Transverse colon (tissue), 4 donors: ENCODE results near the gene EEPD1. TPM values are rescaled to one million over a fixed set of nuclear protein-coding genes. Genes with fewer than 3 reads are reported as not detected.

ENCODE experiments used
- DNase-seq: peaks from one replicate; pipeline ENCODE4 v3.0.0-alpha.2; 2019
- H3K27ac ChIP-seq, 4 donors: fragments of 200-600 bp; sonication (generic); 2 replicates each; pipeline ENCODE4 v1.5.1; 2016 to 2018; ENCODE audit warnings: inconsistent platforms in 4 of 4
- H3K27me3 ChIP-seq: fragments of 200-600 bp; sonication (generic); 2 replicates; pipeline ENCODE4 v1.5.1; 2017; ENCODE audit warnings: inconsistent platforms
- H3K36me3 ChIP-seq, 4 donors: fragments of 200-600 bp; sonication (generic); 2 replicates each; pipeline ENCODE4 v1.5.1; 2017 to 2019; ENCODE audit warnings: inconsistent platforms in 4 of 4
- H3K4me1 ChIP-seq, 4 donors: fragments of 200-600 bp; sonication (generic); 2 replicates each; pipeline ENCODE4 v1.5.1; 2017 to 2020; ENCODE audit warnings: inconsistent platforms in 4 of 4
- H3K4me3 ChIP-seq, 4 donors: fragments of 200-600 bp; sonication (generic); 1 replicate in 1 of 4; 2 replicates in 3 of 4; pipeline versions ENCODE4 v1.5.1 to v1.6.1; 2017 to 2019; ENCODE audit warnings: inconsistent platforms in 4 of 4
- H3K9me3 ChIP-seq, 2 donors: fragments of 200-600 bp; sonication (generic); 2 replicates each; pipeline ENCODE4 v1.5.1; 2017 to 2019; ENCODE audit warnings: inconsistent platforms in 2 of 2
- CTCF ChIP-seq, 5 experiments: fragments of 200-600 bp in 3 of 5; fragments of 450-650 bp in 2 of 5; sonication (generic) in 3 of 5; IDR thresholded peaks; 1 replicate in 2 of 5; 2 replicates in 3 of 5; pipeline ENCODE4 v1.5.1; 2016 to 2017; ENCODE audit warnings: antibody characterized with exemption in 5 of 5, inconsistent platforms in 3 of 5, mild to moderate bottlenecking in 2 of 5, moderate library complexity in 1 of 5
- EP300 ChIP-seq: sonication (generic); formaldehyde crosslinking; IDR thresholded peaks from one replicate; pipeline ENCODE4 v1.6.1; 2017; ENCODE audit warnings: antibody characterized with exemption, low read depth
- POLR2A ChIP-seq: fragments of 450-650 bp; IDR thresholded peaks from one replicate; pipeline ENCODE4 v1.6.1; 2016; ENCODE audit warnings: antibody characterized with exemption, mild to moderate bottlenecking, moderate library complexity
- POLR2AphosphoS5 ChIP-seq, 3 donors: sonication (generic); formaldehyde crosslinking; IDR thresholded peaks; one replicate each; pipeline ENCODE4 v1.6.1; 2016; ENCODE audit warnings: antibody characterized with exemption in 3 of 3
- WGBS, 2 donors: methylation state at CpG; one replicate each; pipeline ENCODE4 v1.1.5; 2018; ENCODE audit warnings: low coverage in 1 of 2; 5-methylcytosine and 5-hydroxymethylcytosine counted together
- in situ Hi-C, 4 donors: fragments of 200-750 bp; cut with MboI; loops; one replicate each; pipeline versions ENCODE4 v1.15.0 to v1.15.1; 2017; ENCODE audit warnings: low sequenced_read_pairs in 3 of 4, low pct_ligation_motif_present in 1 of 4, low pct_unique_long_range_greater_than_20kb in 1 of 4
- intact Hi-C: fragments of 100-400 bp; cut with DNase I; formaldehyde crosslinking; loops from one replicate; pipeline ENCODE4 v1.15.1; 2023; ENCODE audit warnings: low total_unique reads
- total RNA-seq, 4 donors: library from RNA; depleted of rRNA; stranded (reverse); fragments of >200 nt; gene quantifications; one replicate each; pipeline ENCODE4 v1.1.0, GENCODE V29; 2016

EEPD1 gene
- total RNA-seq, 4 donors from 2014 or later, result 16.2 to 36.2 (median 25.2) TPM

DNA sequence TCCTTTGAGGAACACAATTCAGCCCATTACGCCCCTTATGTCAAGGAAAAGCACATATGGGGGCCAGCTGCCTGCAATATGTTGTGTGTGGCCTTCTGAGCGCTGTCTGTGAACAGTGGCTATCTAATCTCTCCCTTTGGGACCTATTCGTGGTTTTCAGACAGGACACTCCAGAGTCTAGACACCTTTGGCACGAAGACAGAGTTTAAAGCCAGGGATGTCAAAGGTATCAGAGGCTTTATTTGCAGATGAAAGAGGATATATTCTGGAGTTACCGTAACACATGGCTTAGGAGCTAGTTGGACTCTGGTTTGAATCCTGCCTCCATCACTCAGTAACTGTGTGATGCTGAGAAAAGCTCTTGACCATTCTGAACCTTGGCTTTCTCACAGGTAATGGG, 14.8 kb upstream of the EEPD1 start:
- no peaks in the 10 kb centered on the region for H3K4me1 ChIP-seq
- TF ChIP-seq CTCF (IDR thresholded peaks at IDR 0.05) (no peak), POLR2AphosphoS5 (IDR thresholded peaks at IDR 0.05) (no peak), EP300 (no peak), POLR2A (no peak)
- no peak overlapping the region for H3K4me3 ChIP-seq
- WGBS, 2 donors, result 83% methylated on average over 5 of the region's 5 CpGs; no CpG with 5 or more reads in 1 of the 2 donors
- no peak for DNase-seq
- H3K36me3 ChIP-seq, result no peaks in the 10 kb centered on the region
- in situ Hi-C loops, result no loop called here
- no peaks in the 10 kb centered on the region for H3K27me3 ChIP-seq
- no peaks in the 10 kb centered on the region for H3K9me3 ChIP-seq
- intact Hi-C loops, result no loop called here
- H3K27ac ChIP-seq, result no peak overlapping the region

DNA sequence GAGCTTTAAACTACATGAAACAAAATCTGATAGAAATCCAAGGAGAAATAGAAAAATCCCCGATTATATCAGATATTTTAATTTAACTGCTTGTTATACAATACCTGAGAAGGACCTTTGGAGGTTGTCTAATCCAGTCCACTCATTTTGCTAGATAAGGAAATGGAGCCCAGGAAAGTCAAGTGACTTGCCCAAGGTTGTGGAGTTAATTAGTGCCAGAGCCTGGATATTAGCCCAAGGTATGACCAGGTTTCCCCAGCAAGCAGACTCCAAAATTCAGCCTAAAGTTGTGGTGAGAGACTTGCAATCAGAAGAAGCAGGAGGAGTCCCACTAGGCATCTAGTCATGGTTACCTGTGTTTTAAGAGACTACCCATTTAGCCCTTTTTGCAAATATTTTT, 11.7 kb upstream of the EEPD1 start:
- no peak for TF ChIP-seq EP300
- no peak for TF ChIP-seq POLR2AphosphoS5 (IDR thresholded peaks at IDR 0.05)
- TF ChIP-seq POLR2A, result no peak
- TF ChIP-seq CTCF (IDR thresholded peaks at IDR 0.05), result no peak
- 84 to 89% methylated on average over 1 of the region's 1 CpG for WGBS, 2 donors

GRCh38 chr7:36141850-36142249, 11.2 kb upstream of the EEPD1 start:
- Histone ChIP-seq H3K27ac (no peak overlapping the region), H3K36me3 (no peaks in the 10 kb centered on the region), H3K4me1 (no peaks in the 10 kb centered on the region), H3K9me3 (no peaks in the 10 kb centered on the region), H3K27me3 (no peaks in the 10 kb centered on the region), H3K4me3 (no peak overlapping the region)
- in situ Hi-C loops, result no loop called here
- no peak for TF ChIP-seq POLR2A
- TF ChIP-seq CTCF (IDR thresholded peaks at IDR 0.05), result no peak
- TF ChIP-seq POLR2AphosphoS5 (IDR thresholded peaks at IDR 0.05), result no peak
- no peak for TF ChIP-seq EP300
- DNase-seq, result no peak
- intact Hi-C loops, result no loop called here

More for the DNA sequence above, 11.7 kb upstream of the EEPD1 start:
- DNase-seq, result no peak
- H3K4me1 ChIP-seq, result no peaks in the 10 kb centered on the region
- H3K9me3 ChIP-seq, result no peaks in the 10 kb centered on the region
- in situ Hi-C loops, result no loop called here
- no peak overlapping the region for H3K4me3 ChIP-seq
- intact Hi-C loops, result no loop called here
- H3K36me3 ChIP-seq, result no peaks in the 10 kb centered on the region
- no peak overlapping the region for H3K27ac ChIP-seq
- H3K27me3 ChIP-seq, result no peaks in the 10 kb centered on the region

- no peak for DNase-seq
- no peaks in the 10 kb centered on the region for H3K9me3 ChIP-seq
- in situ Hi-C loops, result no loop called here
- TF ChIP-seq EP300, result no peak
- no peak for TF ChIP-seq POLR2AphosphoS5 (IDR thresholded peaks at IDR 0.05)
- TF ChIP-seq CTCF (IDR thresholded peaks at IDR 0.05), result no peak
- TF ChIP-seq POLR2A, result no peak
- H3K4me1 ChIP-seq, result no peaks in the 10 kb centered on the region
- H3K27me3 ChIP-seq, result no peaks in the 10 kb centered on the region
- no peak overlapping the region for H3K4me3 ChIP-seq
- H3K27ac ChIP-seq, result no peak overlapping the region
- H3K36me3 ChIP-seq, result no peaks in the 10 kb centered on the region
- intact Hi-C loops, result no loop called here
Measured at GRCh38 chr7:36144189-36144588, 8.9 kb upstream of the EEPD1 start.
